NCI-H1694 (cell line): ENCODE data around the gene LEKR1.
"Not testable (repeated sequence)": the region's sequence is repeated elsewhere in the genome, so short reads cannot be mapped to it uniquely, and the experiment has no call there.

ENCODE experiments used
- DNase-seq: peaks from one replicate; lab custom pipeline; 2025; lab: John Stamatoyannopoulos, UW

LEKR1 gene

GRCh38 chr3:156837115-156837514 lies 11.0 kb downstream of the LEKR1 start:
- no peak for DNase-seq

DNA sequence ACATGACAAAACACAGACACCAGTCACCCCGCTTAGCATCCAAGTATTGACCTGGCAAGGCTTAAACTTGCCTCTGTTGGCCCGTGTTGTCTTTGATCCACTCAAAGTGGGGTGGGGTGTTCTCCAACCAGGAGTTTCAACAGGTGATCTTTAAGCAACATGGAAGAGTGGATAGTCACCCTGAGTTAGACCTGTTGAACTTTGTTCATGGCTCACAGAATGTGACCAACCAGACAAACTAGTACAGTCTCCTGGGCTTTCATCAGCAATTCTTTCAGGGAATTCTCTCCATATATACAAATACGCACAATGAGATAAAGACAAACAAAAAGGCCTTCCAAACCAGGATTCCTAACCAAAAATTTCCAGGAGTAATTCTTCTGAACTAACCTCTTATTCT lies 11.9 kb downstream of the LEKR1 start:
- DNase-seq, result no peak

DNA sequence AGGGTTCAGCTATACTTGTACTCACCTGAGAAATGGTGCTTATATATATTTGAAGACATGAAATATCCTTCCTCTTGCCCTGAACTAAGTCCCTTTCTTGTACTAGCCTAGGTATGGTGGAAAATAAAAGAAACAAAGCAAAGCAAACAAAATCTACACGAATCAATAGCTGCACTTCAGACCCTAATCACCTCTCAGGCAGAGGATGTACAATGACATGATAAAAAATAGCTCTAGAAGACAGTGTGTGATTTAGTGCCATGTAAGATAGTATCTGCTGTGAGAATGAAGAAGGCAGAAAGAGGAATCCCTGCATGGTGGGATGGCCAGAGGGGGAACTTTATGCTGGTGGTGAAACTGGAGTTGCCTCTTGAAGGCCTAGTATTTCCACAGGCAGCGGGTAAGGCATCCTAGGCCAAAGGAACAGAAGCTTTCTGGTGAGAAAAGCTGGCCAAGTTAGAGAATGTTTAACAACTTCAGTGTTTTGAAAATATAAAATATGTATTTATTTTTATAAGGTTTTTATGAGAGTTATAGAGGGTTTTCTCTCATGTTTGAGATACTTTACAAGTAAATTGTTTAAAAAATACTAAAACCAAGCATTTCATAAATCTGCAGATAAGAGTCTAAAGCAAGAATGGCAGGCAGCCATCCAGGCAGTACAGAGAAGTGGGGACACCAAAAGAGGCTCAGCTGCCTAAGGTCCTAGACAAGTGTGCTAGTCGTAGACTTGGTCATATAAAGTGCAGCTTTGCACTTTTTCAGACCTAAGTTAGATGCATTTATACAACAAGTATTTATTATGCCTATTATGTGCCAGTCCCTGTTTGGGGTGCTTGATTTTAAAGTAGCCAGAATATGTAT lies 14.9 kb downstream of the LEKR1 start:
- no peak for DNase-seq

GRCh38 chr3:156843071-156843808 lies 17.1 kb downstream of the LEKR1 start:
- no peak for DNase-seq

DNA sequence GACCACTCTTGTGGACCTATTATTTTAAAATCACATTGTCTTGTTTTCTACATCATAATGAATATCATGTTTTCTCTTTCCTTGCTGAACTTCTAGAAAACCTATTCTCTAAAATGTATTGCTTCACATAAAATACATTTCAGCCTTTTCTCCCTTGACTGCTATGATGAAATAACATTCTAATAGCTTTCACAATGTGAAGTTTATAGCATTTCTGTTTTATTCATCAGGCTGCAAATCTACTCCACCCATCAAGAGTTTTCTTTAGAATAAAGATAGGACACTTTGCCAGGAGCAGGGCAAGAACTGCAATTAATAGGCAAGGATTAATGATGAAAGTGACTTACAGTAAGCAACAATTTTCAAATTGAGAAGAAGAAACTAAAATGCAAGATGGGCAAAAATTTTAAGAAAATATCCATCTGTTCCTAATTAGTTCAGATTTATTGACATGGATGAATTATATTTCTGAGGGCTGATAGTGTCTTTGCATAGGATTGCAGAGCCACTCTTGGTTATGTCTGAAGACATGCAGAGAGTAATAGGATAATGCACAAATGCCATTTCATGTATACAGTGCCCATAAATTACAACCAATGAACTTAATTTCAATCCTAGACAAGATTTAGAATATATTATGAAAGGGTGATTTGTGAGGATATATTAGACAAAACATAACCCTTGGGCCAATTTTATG lies 21.7 kb downstream of the LEKR1 start:
- no peak for DNase-seq

DNA sequence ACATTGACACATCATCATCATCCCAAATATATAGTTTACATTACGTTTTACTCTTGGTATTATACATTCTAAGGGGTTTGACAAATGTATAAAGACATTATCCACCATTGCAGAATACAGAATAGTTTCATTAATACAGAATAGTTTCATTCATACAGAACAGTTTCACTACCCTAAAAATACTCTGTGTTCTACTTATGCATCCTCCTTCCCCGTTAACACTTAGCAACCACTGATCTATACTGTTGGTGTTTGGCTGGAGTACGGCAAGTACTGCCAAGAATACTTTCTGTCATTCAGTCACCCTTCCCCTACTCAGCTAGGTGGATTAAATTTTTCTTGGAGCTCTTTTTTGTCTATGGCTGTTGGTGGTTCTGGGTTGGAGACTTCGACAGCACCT lies 33.4 kb downstream of the LEKR1 start:
- DNase-seq, result no peak

GRCh38 chr3:156860873-156861272 lies 34.7 kb downstream of the LEKR1 start:
- DNase-seq, result no peak

- no peak for DNase-seq
Observed at GRCh38 chr3:156862338-156862737, 36.2 kb downstream of the LEKR1 start.

GRCh38 chr3:156865732-156866131 lies 39.6 kb downstream of the LEKR1 start:
- no peak for DNase-seq

GRCh38 chr3:156867174-156867573 lies 41.0 kb downstream of the LEKR1 start:
- DNase-seq, result no peak

- no peak for DNase-seq
Observed at GRCh38 chr3:156867920-156868319, 41.8 kb downstream of the LEKR1 start.

- DNase-seq, result no peak
Observed at GRCh38 chr3:156873906-156874305, 47.8 kb downstream of the LEKR1 start.

DNA sequence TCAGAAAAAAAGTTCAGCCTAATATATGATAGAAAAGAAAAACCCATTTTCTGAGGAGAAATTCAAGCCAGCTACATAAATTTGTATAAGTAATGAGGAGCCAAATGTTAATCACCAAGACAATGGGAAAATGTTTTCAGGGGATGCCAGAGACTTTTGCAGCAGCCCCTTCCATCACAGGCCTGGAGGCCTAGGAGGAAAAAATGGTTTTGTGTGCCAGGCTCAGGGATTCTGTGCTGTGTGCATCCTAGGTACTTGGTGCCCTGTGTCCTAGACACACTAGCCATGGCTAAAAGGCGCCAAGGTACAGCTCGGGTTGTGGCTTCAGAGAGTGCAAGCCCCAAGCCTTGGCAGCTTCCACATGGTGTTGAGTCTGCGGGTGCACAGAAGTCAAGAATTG lies 53.3 kb downstream of the LEKR1 start:
- DNase-seq, result not testable (repeated sequence)

- DNase-seq, result no peak
Observed at GRCh38 chr3:156885761-156886160, 59.6 kb downstream of the LEKR1 start.

GRCh38 chr3:156888176-156888575 lies 62.0 kb downstream of the LEKR1 start:
- DNase-seq, result no peak

DNA sequence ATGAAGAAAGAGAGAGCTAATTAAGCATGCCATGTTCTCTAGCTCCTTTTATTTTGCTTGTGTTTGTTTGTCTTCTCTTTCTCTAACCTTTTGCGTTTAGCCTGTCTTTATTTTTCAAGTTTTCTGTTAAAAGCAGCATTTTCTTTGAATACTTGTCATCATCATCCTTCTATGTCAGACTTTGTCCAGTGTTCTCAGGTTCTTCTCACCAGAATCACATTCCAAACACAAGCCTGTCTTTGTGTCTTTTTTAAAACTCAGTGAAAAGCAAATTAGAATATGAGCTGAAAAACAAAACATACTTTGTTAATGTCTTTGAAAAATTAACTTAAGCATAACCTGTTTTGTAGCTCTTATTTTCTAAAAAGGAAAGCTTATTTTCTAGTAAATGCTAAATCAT lies 62.4 kb downstream of the LEKR1 start:
- no peak for DNase-seq

DNA sequence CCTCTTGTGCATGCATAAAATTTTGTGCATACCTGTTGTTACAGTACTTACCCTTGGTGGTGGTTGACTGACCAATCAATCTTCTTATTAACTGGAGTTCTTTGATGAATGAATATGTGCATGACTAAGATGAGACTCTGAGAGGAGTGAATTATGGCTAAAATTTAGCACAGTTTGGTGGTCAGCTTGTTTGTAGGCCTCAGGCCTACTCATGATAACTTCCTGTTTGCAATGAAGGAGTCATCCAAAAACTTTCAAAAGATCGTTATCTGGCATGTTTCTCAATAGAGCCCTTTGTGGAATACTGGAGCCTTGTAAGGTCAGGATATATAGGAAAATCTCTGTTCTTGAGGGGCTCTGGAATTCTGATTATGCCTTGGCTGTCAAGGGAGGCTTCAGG lies 66.5 kb downstream of the LEKR1 start:
- DNase-seq, result no peak

DNA sequence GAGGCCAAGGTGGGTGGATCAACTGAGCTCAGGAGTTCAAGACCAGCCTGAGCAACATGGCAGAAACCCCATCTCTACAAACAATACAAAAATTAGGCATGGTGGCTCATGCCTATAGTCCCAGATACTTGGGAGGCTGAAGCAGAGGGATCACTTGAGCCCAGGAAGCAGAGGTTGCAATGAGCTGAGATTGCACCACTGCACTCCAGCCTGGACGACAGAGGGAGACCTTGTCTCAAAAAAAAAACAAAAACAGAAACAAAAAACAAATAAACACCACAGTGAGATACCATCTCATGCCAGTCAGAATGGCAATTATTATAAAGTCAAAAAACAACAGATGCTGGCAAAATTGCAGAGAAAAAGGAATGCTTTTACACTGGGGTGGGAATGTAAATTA lies 69.2 kb downstream of the LEKR1 start:
- DNase-seq, result not testable (repeated sequence)

GRCh38 chr3:156897851-156898250 lies 71.7 kb downstream of the LEKR1 start:
- DNase-seq, result not testable (repeated sequence)

GRCh38 chr3:156898296-156898880 lies 72.2 kb downstream of the LEKR1 start:
- no peak for DNase-seq

- no peak for DNase-seq
Observed at GRCh38 chr3:156899951-156900350, 73.8 kb downstream of the LEKR1 start.

GRCh38 chr3:156902916-156903315 lies 76.8 kb downstream of the LEKR1 start:
- DNase-seq, result no peak
